ENCODE measurements around the gene AKNA.

DNA sequence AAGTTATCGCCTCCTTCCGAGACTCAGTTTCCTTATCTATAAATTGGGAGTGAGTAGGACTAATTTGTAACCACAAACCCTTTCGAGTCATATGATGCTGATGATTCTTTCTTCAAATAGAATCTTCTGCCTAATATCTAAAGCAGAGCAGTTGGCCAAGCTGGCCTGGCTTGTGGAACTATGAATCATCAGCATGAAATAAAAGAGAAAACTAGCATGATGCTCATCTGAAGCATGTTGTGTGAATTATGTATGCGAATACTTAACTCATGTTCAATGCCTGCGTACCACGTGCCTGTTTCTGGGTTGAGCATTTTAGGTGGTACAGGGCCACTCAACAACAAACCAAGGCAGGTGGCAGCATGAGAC is 79.9 kb downstream of the AKNA start:
- no peak for TF ChIP-seq CTCF (IDR thresholded peaks at IDR 0.05; ENCODE audit: poor library complexity)
- TF ChIP-seq EZH2 (IDR thresholded peaks at IDR 0.05; ENCODE audit: borderline replicate concordance): no peak

Measured in hepatocyte (in vitro differentiated cells).